ENCODE results near the gene PALD1.

Gene PALD1

DNA sequence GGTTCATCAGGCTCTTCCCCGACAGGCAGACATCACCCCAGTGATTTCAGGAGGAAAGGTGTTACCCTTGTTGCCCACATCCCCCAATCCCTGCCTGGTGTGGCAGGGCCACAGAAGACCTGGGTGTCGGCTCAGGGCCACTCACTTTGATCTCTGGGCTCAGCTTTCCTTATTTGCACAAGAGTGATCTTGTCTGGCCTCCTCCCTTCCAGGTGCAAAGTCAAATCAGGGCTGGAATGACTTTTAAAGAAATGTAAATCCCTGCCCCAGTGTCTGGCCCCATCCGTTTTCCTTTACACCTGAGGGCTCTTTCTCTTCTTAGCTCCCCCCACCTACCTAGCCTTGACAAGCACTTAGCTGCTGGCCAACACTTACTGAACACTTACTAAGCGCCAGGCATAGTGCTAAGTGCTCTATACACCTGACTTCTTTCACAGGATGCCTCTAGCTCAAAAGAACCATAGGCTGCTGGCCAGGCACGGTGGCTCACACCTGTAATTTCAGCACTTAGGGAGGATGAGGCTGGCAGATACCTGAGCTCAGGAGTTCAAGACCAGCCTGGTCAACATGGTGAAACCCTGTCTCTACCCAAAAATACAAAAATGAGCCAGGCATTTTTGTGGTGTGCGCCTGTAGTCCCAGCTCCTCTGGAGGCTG, 36.1 kb upstream of the PALD1 start:
- H3K4me3 ChIP-seq (ENCODE audit: low read length): no peak overlapping the region
- no peak for TF ChIP-seq ZNF274 (IDR thresholded peaks at IDR 0.05; ENCODE audit: low read depth, low read length)

DNA sequence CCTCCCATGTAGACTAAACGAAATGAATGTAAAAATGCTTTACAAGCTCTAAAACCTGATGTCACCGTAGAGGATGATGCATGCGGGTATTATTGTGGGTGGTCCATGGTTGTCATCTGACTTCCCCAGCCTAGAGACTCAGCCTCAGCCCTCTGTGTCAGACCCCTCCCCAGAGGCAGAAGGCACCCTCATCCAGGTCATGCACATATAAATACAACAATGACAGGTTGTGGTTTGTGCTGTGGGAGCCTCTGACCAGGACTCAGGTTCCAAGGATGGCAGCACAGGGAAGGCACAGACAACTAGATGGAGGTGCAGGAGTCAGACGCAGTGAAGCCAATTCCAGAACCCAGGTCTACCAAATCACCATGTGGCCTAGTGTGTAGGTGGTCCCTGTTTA, 33.8 kb upstream of the PALD1 start:
- no peak for TF ChIP-seq ZNF274 (IDR thresholded peaks at IDR 0.05; ENCODE audit: low read depth, low read length)

DNA sequence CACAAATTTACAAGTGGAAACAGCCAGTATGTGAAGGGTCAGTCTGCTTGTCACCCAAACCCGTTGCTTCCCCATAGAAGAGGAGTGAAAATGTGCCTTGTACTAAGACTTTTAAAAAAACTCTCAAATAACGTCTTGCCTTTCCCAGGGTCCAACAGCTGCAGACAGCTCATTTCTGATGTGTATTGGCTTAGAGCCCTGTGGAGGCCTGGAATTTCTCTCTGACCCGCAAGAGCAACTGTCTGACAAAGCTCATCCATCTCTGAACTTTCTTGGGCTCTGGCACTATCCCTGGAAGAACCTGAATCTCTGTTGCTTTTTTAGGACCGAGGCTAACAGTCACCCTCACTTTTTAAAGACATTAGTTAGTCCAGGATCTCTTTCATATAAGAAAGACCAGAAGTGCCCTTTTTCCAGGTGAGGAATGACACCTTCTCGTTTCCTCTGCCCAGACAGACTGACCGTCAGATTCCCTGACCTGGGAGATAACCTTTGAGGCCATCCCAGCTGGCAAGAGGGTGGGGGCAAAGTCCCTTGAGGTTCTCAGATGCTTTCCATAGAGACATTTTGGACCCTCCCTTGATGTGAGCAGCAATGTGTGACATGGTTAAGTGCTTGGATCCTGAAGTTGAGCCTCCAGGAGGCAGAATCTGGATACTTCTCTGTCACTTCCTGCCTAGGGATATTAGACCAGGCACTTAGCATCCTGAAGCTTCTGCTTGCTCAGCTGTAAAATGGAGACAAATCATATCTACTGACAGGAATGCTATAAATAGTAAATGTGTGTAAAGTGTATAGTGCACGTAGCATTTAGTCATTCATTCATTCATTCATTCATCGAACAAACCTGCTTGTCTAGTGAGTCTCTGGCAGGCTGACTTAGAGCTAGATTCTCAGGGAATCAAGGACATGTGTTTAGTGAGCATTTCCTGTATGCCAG, 32.6 kb upstream of the PALD1 start:
- TF ChIP-seq ZNF274 (IDR thresholded peaks at IDR 0.05; ENCODE audit: low read depth, low read length): no peak
- no peak overlapping the region for H3K4me3 ChIP-seq (ENCODE audit: low read length)

More for the DNA sequence above, 33.8 kb upstream of the PALD1 start:
- no peak overlapping the region for H3K4me3 ChIP-seq (ENCODE audit: low read length)

DNA sequence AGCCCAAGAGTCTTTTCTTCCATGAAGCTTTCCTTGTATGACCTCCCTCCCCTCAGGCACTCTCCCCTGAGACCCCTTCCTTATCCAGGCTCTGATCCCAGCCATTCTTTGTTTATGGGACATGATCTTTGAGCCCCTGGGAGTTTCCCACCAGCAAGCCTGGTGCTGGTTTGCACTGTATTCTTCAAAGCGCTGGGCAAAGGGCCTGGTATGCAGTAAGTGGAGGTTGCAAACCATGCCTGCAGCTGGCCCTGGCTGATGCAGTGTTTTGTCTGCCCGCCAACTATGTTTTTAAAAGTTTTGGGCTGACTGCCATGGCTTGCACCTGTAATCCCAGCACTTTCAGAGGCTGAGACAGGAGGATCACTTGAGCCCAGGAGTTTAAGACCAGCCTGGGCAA, 30.3 kb upstream of the PALD1 start:
- no peak for TF ChIP-seq ZNF274 (IDR thresholded peaks at IDR 0.05; ENCODE audit: low read depth, low read length)
- H3K4me3 ChIP-seq (ENCODE audit: low read length): no peak overlapping the region

DNA sequence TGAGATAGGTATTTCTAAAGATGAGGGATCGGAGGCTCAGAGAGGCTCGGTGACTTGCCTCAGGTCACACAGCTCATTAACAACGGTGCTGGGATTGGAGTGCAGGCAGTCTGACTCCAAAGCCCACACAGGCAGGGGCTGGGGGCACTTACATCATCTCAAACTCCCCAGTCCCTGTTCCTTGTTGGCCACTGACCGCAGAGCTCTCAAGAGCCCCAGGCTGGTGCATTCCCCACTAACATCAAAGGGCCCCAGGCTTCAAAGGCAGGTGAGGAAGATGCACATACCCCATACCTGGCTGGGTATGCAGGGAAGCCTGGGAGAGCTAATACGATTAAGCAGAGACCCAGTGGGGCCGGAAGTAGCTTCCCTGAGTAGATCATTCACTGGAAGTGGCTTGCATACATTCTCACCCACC, 23.3 kb upstream of the PALD1 start:
- no peak for TF ChIP-seq ZNF274 (IDR thresholded peaks at IDR 0.05; ENCODE audit: low read depth, low read length)
- H3K4me3 ChIP-seq (ENCODE audit: low read length): no peak overlapping the region

DNA sequence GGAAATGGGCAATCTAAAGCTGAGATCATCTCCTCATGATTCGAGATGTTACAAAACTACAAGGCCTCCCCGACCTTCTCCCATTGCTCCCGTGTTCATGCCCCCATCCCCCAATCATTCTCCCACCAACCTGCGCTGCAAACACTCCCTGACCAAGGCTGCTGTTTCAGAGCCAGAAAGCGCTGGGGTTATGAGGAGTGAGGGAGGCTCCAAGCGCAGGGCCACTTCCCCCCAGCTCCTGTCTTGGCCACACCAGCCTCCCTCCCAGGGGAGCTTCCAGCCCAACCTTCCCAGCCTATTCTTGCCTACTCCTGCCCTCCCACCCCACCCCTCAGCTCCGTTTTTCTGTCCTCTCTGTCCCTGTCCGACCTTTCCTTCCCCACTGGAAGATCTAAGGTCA, 22.4 kb upstream of the PALD1 start:
- H3K4me3 ChIP-seq (ENCODE audit: low read length): no peak overlapping the region
- TF ChIP-seq ZNF274 (IDR thresholded peaks at IDR 0.05; ENCODE audit: low read depth, low read length): no peak

DNA sequence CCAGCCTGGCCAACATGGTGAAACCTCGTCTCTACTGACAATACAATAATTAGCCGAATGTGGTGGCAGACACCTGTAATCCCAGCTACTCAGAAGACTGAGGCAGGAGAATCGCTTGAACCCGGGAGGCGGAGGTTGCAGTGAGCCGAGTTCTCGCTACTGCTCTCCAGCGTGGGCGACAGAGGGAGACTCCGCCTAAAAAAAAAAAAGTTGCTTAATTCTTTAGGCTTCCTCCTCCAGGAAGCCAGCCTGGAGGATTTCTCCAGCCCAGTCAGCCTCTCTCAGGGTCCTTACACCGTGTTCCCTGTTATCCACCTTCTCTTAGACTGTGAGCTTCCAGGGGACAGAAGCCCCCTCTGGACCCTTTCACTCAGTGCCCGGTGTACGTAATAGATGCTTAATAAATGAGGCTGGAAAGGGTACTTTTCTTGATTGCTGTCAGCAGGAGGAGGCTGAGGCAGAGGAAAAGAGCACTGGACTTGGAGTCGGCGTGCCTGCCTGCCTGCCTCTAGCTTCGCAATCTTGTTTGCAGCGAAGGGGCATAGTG, 20.7 kb upstream of the PALD1 start:
- no peak overlapping the region for H3K4me3 ChIP-seq (ENCODE audit: low read length)

DNA sequence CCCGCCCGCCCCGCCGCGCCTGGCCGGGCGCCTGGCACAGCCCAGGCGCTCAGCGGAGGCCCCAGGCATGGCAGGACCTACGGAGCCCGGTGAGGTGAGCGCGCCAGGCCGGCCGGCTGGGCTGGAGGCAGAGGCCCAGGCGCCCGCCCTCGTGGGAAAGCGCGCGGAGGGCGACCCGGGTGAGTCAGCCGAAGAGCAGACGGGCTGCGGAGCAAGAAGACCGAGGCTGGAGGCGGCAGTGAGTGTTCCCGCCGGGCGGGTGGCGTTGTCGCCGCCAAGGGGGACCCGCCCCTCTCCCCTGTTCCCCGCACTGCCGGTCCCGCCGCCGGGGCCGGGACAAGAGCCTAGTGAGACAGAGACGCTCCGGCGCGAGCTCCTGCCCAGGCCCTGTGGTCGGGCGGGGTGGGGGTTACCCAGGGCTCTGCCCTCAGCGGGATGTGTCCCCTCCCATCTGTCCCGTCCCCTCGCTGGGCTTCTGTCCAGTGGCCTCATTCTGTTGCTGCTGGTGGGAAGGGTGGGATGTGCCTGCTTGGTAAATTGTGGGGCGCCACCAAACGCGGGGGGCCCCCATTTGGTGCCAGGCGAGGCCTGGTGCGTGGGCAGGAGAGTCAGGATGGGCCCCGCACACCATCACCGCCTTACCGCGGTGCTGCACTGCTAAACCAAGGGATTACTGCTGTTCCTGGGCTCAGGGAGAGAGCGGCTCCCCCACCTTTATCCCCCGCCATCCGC, 20.1 kb upstream of the PALD1 start:
- H3K4me3 ChIP-seq (ENCODE audit: low read length): no peak overlapping the region

More for the DNA sequence above, 20.7 kb upstream of the PALD1 start:
- TF ChIP-seq ZNF274 (IDR thresholded peaks at IDR 0.05; ENCODE audit: low read depth, low read length): no peak

DNA sequence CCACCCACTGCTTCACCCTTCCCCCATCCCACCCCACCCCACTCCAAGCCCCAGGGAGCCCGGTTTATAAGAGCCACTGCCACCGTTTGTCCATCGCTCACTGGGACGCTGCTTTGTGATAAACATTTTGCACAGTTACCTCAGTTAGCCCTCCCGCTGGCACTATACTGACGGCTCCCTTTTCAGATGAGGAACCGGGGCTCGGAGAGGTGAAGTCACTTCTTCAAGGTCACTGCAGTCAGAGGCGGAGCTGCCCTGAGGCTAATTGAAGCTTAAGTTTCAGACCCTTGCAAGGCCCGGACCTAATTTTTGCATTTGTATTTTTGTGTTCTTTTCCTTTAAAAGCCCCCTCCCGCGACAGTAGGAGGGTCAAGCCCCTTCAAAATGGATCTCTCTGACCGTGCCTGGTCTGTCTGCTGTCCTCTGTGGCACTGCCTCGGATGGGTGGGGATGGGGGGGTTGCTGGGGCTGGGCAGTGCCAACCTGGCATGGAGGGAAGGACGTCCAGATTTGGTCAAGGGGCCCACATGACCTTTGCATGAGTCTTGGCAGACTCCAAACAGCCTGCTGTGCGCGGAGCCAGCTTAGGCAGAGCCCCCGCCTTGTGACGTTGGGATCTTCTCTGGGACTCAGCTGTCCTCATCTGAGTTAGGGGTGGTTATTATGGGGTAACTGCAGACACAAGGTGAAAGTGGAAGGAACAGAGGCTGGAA, 19.4 kb upstream of the PALD1 start:
- TF ChIP-seq ZNF274 (IDR thresholded peaks at IDR 0.05; ENCODE audit: low read depth, low read length): no peak
- no peak overlapping the region for H3K4me3 ChIP-seq (ENCODE audit: low read length)

More for the DNA sequence above, 20.1 kb upstream of the PALD1 start:
- no peak for TF ChIP-seq ZNF274 (IDR thresholded peaks at IDR 0.05; ENCODE audit: low read depth, low read length)

DNA sequence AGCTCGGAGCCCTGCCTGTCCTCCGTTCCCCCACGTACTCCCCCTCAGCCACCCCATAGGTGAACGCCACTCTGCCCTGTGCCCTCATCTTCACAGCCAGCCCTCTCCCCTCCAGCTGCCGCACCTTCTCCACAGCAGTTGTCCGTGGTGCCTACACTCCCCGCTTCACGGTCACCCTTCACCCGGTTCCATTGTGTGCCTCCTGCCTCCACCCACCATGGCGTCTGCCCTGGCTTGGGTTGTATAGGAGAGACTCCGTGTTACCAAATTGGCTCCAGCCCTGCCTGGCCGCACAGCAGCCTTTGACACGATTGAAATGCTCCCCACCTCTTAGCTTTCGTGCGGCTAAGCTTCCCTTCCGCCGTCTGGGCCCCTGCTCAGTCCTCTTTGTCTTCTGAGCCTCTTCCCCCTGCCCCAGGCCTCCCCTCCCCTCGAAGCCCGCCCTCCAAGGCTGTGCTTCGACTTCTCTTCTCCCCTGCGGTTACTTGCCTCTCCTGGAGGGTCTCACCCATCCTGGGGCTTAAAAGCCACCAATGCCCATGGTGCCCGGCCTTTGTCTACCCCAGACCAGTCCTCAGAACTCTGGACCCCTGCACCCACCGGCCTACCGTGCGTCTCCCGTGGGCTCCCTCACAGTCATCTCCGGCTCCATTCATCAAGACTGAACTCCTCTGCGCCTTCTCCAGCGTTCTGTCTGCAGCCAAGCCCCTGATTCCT, 18.6 kb upstream of the PALD1 start:
- no peak overlapping the region for H3K4me3 ChIP-seq (ENCODE audit: low read length)
- TF ChIP-seq ZNF274 (IDR thresholded peaks at IDR 0.05; ENCODE audit: low read depth, low read length): no peak

DNA sequence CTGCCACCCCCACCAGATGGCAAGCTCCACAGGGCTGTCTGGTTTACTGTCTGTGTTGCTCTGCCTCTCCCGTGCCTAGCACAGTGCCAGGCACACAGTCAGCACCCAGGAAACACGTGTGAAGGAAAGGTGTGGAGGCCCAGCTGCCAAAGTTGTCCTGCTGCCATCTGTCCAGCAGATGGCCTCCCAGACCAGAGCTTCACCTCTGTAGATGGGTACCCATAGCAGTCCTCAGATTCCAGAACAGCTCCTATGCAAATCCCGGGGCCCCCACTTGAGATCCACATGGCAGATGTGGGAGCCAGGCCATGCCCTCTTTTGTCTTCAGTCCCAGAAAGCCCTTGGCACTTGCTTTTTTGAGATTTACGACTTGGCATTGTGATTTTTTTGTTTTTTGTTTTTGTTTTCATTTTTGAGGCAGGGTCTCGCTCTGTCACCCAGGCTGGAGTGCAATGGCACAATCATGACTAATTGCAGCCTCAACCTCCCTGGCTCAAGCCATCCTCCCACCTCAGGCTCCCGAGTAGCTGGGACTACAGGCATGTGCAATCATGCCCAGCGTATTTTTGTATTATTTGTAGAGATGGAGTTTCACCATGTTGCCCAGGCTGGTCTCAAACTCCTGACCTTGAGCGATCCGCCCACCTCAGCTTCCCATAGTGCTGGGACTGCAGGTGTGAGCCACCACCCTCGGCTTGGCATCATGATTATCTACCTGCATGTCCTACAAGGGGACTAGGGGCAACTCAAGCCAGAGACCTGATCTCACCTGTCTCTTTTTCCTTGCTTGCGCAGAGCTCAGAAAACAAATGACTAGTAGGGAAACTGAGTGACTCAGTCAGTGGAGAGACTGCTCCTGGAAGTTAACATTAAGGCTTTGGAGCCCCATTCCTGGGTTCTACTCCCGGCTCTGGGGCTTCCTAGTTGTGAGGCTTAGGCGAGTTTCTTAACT, 16.9 kb upstream of the PALD1 start:
- TF ChIP-seq ZNF274 (IDR thresholded peaks at IDR 0.05; ENCODE audit: low read depth, low read length): no peak
- no peak overlapping the region for H3K4me3 ChIP-seq (ENCODE audit: low read length)
